Astrocyte (in vitro differentiated cells and primary cell): ENCODE results near the gene CYP4A22. TPM values are rescaled to one million over a fixed set of nuclear protein-coding genes. Genes with fewer than 3 reads are reported as not detected.
A peak's percentile ranks its signal among the peaks of the same experiment; 100 is the strongest.

Experiments
- DNase-seq: peaks from one replicate; pipeline ENCODE4 v3.0.0-alpha.2; 2010; ENCODE audit warnings: low read depth
- FAIRE-seq: peaks from 2 replicates; lab custom pipeline; 2011; peaks lifted over from hg19 to GRCh38; lab: Jason Lieb, UNC
- H2AFZ ChIP-seq: 2 replicates; pipeline ENCODE4 v1.6.0; 2012; ENCODE audit warnings: low read depth, low read length, inconsistent platforms
- H3K27ac ChIP-seq: 2 replicates; pipeline ENCODE4 v1.5.1; 2011; ENCODE audit warnings: low read depth, low read length, inconsistent platforms
- H3K27me3 ChIP-seq: 2 replicates; pipeline ENCODE4 v1.6.0; 2011; ENCODE audit warnings: low read length, inconsistent platforms; ENCODE audit not compliant: insufficient read depth
- H3K36me3 ChIP-seq: 2 replicates; pipeline ENCODE4 v1.5.1; 2011; ENCODE audit warnings: low read length, inconsistent platforms; ENCODE audit not compliant: insufficient read depth
- H3K4me1 ChIP-seq: 2 replicates; pipeline ENCODE4 v1.5.1; 2011; ENCODE audit warnings: low read length, inconsistent platforms; ENCODE audit not compliant: insufficient read depth
- H3K4me2 ChIP-seq: 2 replicates; pipeline ENCODE4 v1.6.0; 2012; ENCODE audit warnings: low read length, inconsistent platforms
- H3K4me3 ChIP-seq: 2 replicates; pipeline ENCODE4 v1.5.1; 2011; ENCODE audit warnings: low read depth, mild to moderate bottlenecking, low read length, inconsistent platforms; ENCODE audit not compliant: insufficient read depth
- H3K79me2 ChIP-seq: 2 replicates; pipeline ENCODE4 v1.6.0; 2012; ENCODE audit warnings: mild to moderate bottlenecking, low read length, inconsistent platforms; ENCODE audit not compliant: insufficient read depth
- H3K9ac ChIP-seq: 2 replicates; pipeline ENCODE4 v1.6.0; 2012; ENCODE audit warnings: mild to moderate bottlenecking, low read length, inconsistent platforms
- H3K9me3 ChIP-seq: 2 replicates; pipeline ENCODE4 v1.5.1; 2012; ENCODE audit warnings: low read depth, mild to moderate bottlenecking, low read length, inconsistent platforms; ENCODE audit not compliant: insufficient read depth
- H4K20me1 ChIP-seq: 2 replicates; pipeline ENCODE4 v1.6.0; 2012; ENCODE audit warnings: low read length, inconsistent platforms; ENCODE audit not compliant: insufficient read depth
- H3K27ac Mint-ChIP-seq: one replicate; pipeline ENCODE4 v1.8.0; 2021; ENCODE audit warnings: mild to moderate bottlenecking, mixed read lengths; ENCODE audit not compliant: unreplicated experiment
- H3K27me3 Mint-ChIP-seq: one replicate; pipeline ENCODE4 v1.8.0; 2021; ENCODE audit warnings: low read depth, mixed read lengths; ENCODE audit not compliant: unreplicated experiment
- H3K36me3 Mint-ChIP-seq: one replicate; pipeline ENCODE4 v1.8.0; 2021; ENCODE audit warnings: low read depth, mixed read lengths; ENCODE audit not compliant: unreplicated experiment
- H3K4me1 Mint-ChIP-seq: one replicate; pipeline ENCODE4 v1.8.0; 2021; ENCODE audit warnings: low read depth, mixed read lengths; ENCODE audit not compliant: unreplicated experiment
- H3K4me3 Mint-ChIP-seq: one replicate; pipeline ENCODE4 v1.8.0; 2021; ENCODE audit warnings: mild to moderate bottlenecking, moderate library complexity, mixed read lengths; ENCODE audit not compliant: unreplicated experiment
- H3K9me3 Mint-ChIP-seq: one replicate; pipeline ENCODE4 v1.8.0; 2021; ENCODE audit warnings: mild to moderate bottlenecking, mixed read lengths; ENCODE audit not compliant: unreplicated experiment
- CTCF ChIP-seq: IDR thresholded peaks from 2 replicates; pipeline ENCODE4 v1.5.1; 2011; ENCODE audit warnings: low read depth, mild to moderate bottlenecking, inconsistent platforms, low read length, moderate library complexity; ENCODE audit not compliant: insufficient read depth
- EZH2 ChIP-seq: IDR thresholded peaks from 2 replicates; pipeline ENCODE4 v1.6.1; 2012; ENCODE audit warnings: mild to moderate bottlenecking, low read length, inconsistent platforms; ENCODE audit not compliant: insufficient read depth
- total RNA-seq: library from RNA; stranded (reverse); gene quantifications from 2 replicates; pipeline ENCODE4 v1.2.1, GENCODE V29; 2021

CYP4A22 gene
- total RNA-seq, 1 donor from 2014 or later: not detected

DNA sequence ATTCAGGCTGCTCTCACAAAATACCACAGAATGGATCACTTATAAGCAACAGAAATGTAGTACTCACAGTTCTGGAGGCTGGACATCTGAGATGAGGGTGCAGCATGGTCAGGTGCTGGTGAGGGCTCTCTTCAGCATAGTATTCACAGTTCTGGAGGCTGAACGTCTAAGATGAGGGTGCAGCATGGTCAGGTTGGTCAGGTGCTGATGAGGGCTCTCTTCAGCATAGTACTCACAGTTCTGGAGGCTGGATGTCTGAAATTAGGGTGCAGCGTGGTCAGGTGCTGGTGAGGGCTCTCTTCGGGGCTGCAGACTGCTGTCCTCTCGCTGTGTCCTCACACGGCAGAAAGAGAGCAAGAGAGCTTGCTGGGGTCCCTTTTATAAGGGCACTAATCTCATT lies 35.5 kb downstream of the CYP4A22 start:
- FAIRE-seq (no peak), DNase-seq (no peak)
- Histone ChIP-seq H3K4me3 (no peak overlapping the region), H3K4me1 (no peaks in the 10 kb centered on the region), H3K27ac (no peak overlapping the region), H3K36me3 (no peaks in the 10 kb centered on the region), H3K27me3 (no peaks in the 10 kb centered on the region), H3K4me2 (no peak overlapping the region), H4K20me1 (no peaks in the 10 kb centered on the region), H3K9me3 (no peaks in the 10 kb centered on the region), H2AFZ (no peak overlapping the region), H3K79me2 (no peaks in the 10 kb centered on the region), H3K9ac (no peak overlapping the region)
- peaks cover 29% of the 10 kb centered on the region for H3K27me3 Mint-ChIP-seq
- H3K9me3 Mint-ChIP-seq: no peaks in the 10 kb centered on the region
- H3K27ac Mint-ChIP-seq: no peak overlapping the region
- no peaks in the 10 kb centered on the region for H3K4me1 Mint-ChIP-seq
- TF ChIP-seq EZH2 (no peak), CTCF (no peak)
- H3K4me3 Mint-ChIP-seq: no peak overlapping the region
- H3K36me3 Mint-ChIP-seq: no peaks in the 10 kb centered on the region

GRCh38 chr1:47174656-47175020 lies 37.4 kb downstream of the CYP4A22 start:
- DNase-seq: no peak
- Histone ChIP-seq H3K9ac (no peak overlapping the region), H3K4me2 (no peak overlapping the region), H4K20me1 (no peaks in the 10 kb centered on the region), H3K27ac (no peak overlapping the region), H3K27me3 (no peaks in the 10 kb centered on the region), H3K4me3 (no peak overlapping the region), H3K4me1 (no peaks in the 10 kb centered on the region), H2AFZ (no peak overlapping the region), H3K9me3 (no peaks in the 10 kb centered on the region), H3K79me2 (no peaks in the 10 kb centered on the region), H3K36me3 (no peaks in the 10 kb centered on the region)
- Mint-ChIP-seq H3K9me3 (peaks cover 1% of the 10 kb centered on the region), H3K4me1 (peaks cover 7% of the 10 kb centered on the region), H3K27me3 (peaks cover 24% of the 10 kb centered on the region), H3K27ac (no peak overlapping the region), H3K36me3 (no peaks in the 10 kb centered on the region), H3K4me3 (no peak overlapping the region)
- TF ChIP-seq EZH2 (no peak), CTCF (no peak)
- no peak for FAIRE-seq

DNA sequence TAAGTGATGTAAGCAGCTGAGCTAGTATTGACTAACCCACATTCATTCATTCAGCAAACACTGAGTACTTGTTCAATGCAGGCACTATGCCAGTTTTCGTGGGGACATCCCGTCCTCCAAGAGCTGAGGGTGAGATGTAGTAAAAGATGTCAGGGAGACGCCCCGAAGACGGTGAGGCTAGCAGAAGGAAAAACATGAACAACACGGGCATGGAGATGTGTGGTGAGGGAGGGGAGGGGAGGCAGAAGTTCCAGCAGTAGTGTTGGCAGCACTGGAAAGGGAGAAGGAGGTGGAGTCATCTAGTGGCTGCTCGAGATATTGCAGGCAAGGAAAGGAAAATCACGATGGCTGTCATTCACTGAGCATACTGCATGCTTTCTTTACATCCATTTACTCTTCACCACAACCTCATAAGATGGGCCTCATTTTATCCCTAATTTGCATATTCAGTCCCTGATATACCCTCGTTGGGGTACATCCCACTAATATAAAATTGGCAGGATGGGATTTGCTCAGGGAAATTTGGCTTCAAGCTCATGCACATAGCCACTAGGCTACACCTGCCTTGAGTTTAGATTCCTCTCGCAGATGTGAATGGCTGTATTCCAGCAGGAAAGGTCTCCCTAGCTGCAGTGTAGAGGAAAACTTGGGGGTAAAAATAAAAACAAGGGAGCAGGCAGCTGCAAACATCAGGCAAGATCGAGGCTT lies 38.1 kb downstream of the CYP4A22 start:
- no peaks in the 10 kb centered on the region for H3K27me3 ChIP-seq
- no peaks in the 10 kb centered on the region for H3K4me1 ChIP-seq
- H3K27ac ChIP-seq: no peak overlapping the region
- H3K9me3 ChIP-seq: no peaks in the 10 kb centered on the region
- H3K27me3 Mint-ChIP-seq: peaks cover 26% of the 10 kb centered on the region
- H3K9me3 Mint-ChIP-seq: peaks cover 1% of the 10 kb centered on the region
- no peak for FAIRE-seq
- H3K36me3 ChIP-seq: no peaks in the 10 kb centered on the region
- H3K4me3 ChIP-seq: no peak overlapping the region
- H3K4me1 Mint-ChIP-seq: peaks cover 7% of the 10 kb centered on the region
- peak overlapping the region; percentile 63 for H3K4me3 Mint-ChIP-seq
- peak overlapping the region; percentile 60 for H3K4me2 ChIP-seq
- H4K20me1 ChIP-seq: no peaks in the 10 kb centered on the region
- peak; percentile 31 for DNase-seq
- H3K36me3 Mint-ChIP-seq: no peaks in the 10 kb centered on the region
- no peaks in the 10 kb centered on the region for H3K79me2 ChIP-seq
- TF ChIP-seq EZH2 (no peak), CTCF (peak; percentile 96)
- H2AFZ ChIP-seq: peak overlapping the region; percentile 39
- H3K9ac ChIP-seq: no peak overlapping the region
- no peak overlapping the region for H3K27ac Mint-ChIP-seq
